Lung (tissue), 12 donors: ENCODE measurements around the gene AFG1L. TPM values are rescaled to one million over a fixed set of nuclear protein-coding genes. Genes with fewer than 3 reads are reported as not detected.
"Not testable (repeated sequence)": the region's sequence is repeated elsewhere in the genome, so short reads cannot be mapped to it uniquely, and the experiment has no call there.

Experiments
- ATAC-seq: fragments of 200-7000 bp; cut with Tn5 transposase; one replicate; pipeline ENCODE4 v1.9.1; 2020; ENCODE audit warnings: moderate number of reproducible peaks; ENCODE audit not compliant: insufficient read depth, low FRiP score
- DNase-seq, 3 donors: peaks; one replicate each; pipeline ENCODE4 v3.0.0-alpha.2; 2013 to 2017
- H3K27ac ChIP-seq, 2 donors: one replicate each; pipeline ENCODE4 v1.5.1; 2013; ENCODE audit warnings: mild to moderate bottlenecking in 2 of 2, moderate library complexity in 2 of 2, control low read depth in 1 of 2, inconsistent platforms in 1 of 2, low read depth in 1 of 2, low read length in 1 of 2
- H3K27me3 ChIP-seq, 3 donors: one replicate each; pipeline ENCODE4 v1.5.1; 2013; ENCODE audit warnings: low read length in 2 of 3; ENCODE audit not compliant: control insufficient read depth in 3 of 3, insufficient read depth in 3 of 3
- H3K36me3 ChIP-seq, 4 donors: one replicate each; pipeline ENCODE4 v1.5.1; 2013; ENCODE audit warnings: low read length in 4 of 4, mild to moderate bottlenecking in 1 of 4, moderate library complexity in 1 of 4; ENCODE audit not compliant: control insufficient read depth in 4 of 4, insufficient read depth in 4 of 4
- H3K4me1 ChIP-seq, 5 donors: one replicate each; pipeline ENCODE4 v1.5.1; 2013; ENCODE audit warnings: low read length in 5 of 5, mild to moderate bottlenecking in 2 of 5, moderate library complexity in 1 of 5; ENCODE audit not compliant: control insufficient read depth in 5 of 5, insufficient read depth in 5 of 5
- H3K4me3 ChIP-seq: one replicate; pipeline ENCODE4 v1.5.1; 2013; ENCODE audit warnings: mild to moderate bottlenecking, control low read depth, moderate library complexity
- H3K9ac ChIP-seq, 2 donors: one replicate each; pipeline ENCODE4 v1.5.1; 2013; ENCODE audit warnings: low read length in 2 of 2, control low read depth in 1 of 2; ENCODE audit not compliant: insufficient read depth in 1 of 2
- H3K9me3 ChIP-seq, 4 donors: one replicate each; pipeline ENCODE4 v1.5.1; 2013; ENCODE audit warnings: low read length in 3 of 4, mild to moderate bottlenecking in 1 of 4, moderate library complexity in 1 of 4; ENCODE audit not compliant: control insufficient read depth in 4 of 4, insufficient read depth in 3 of 4
- CTCF ChIP-seq: IDR thresholded peaks from 2 replicates; pipeline ENCODE4 v1.5.1; 2012; ENCODE audit warnings: mild to moderate bottlenecking; ENCODE audit errors: control extremely low read depth, extremely low read depth
- WGBS, 2 donors: extraction: QIAGEN DNeasy Blood & Tissue Kit; methylation state at CpG; one replicate each; pipeline ENCODE4 v1.1.7; 2013; 5-methylcytosine and 5-hydroxymethylcytosine counted together
- polyA plus RNA-seq, 2 donors: library from polyadenylated mRNA; stranded (reverse); fragments of 200-250 nt; gene quantifications; one replicate each; pipeline ENCODE4 v1.2.1, GENCODE V29; 2013
- total RNA-seq, 2 donors: library from RNA; depleted of rRNA in 1 of 2; stranded (reverse); fragments of >200 nt in 1 of 2; gene quantifications; one replicate each; pipeline ENCODE4 v1.2.1, GENCODE V29; 2014 to 2021
- donor health status: control.
- donor health status: control.
- donor health status: Bipolar disorder and iron deficiency.
- donor health status: healthy.
- donor health status: DM: yes; HTN: yes; CAD: no.

AFG1L gene
- total and polyA plus RNA-seq, 4 donors, result 2.0 to 9.5 (median 5.5) TPM

DNA sequence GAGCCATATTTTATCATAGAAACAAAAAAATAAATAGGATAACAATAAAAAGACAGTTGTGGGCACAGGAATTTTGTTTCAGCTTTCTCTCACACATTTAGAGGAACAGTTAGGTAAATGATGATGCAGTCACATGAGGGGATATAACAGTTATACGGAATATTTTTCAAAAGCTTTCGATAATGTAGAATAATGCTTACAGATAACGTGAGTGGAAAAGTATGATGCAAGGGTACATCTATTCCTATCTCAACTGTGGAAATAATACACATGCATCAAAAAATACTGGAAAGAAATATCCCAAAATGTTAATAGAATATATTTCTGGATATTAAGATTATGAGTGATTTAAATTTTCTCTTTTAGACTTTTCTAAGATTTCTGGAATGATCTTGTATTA lies 114.0 kb downstream of the AFG1L start:
- H3K27me3 ChIP-seq, result no peaks in the 10 kb centered on the region
- H3K27ac ChIP-seq, result no peak overlapping the region
- peaks cover 0 to 1% (median 0%) of the 10 kb centered on the region in 4 donors for H3K36me3 ChIP-seq
- H3K4me1 ChIP-seq, result peaks cover 0 to 7% (median 0%) of the 10 kb centered on the region in 5 donors
- DNase-seq (no peak), ATAC-seq (no peak)
- no peak overlapping the region for H3K9ac ChIP-seq
- no peak overlapping the region for H3K4me3 ChIP-seq
- peaks cover 0 to 5% (median 0%) of the 10 kb centered on the region in 4 donors for H3K9me3 ChIP-seq
- WGBS, 2 donors, result 77 to 82% methylated on average over 3 of the region's 3 CpGs
- no peak for TF ChIP-seq CTCF

- H3K27ac ChIP-seq, ATAC-seq, H3K4me1 ChIP-seq, H3K4me3 ChIP-seq, H3K27me3 ChIP-seq, H3K36me3 ChIP-seq, H3K9ac ChIP-seq, H3K9me3 ChIP-seq, DNase-seq: not testable (repeated sequence)
- WGBS, 2 donors, result 83 to 87% methylated on average over 3 to 5 of the region's 5 CpGs
These were observed 121.4 kb downstream of the AFG1L start for GRCh38 chr6:108416047-108416833.

DNA sequence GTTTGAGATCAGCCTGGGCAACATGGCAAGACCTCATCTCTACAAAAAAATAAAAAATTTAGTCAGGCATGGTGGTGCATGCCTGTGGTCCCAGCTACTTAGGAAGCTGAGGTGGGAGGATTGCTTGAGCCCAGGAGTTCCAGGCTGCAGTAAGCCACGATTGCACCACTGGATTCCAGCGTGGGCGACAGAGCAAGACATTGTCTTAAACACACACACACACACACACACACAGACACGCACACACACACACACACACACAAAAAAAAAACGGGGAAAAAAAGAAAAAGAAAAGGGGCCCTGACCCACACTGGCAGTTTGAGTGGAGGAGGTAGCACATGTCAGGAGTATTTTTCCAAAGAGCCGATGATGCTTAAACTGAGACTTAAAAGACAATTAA lies 122.2 kb downstream of the AFG1L start:
- H3K4me3 ChIP-seq, result no peak overlapping the region
- ATAC-seq (no peak), DNase-seq (no peak)
- H3K4me1 ChIP-seq, result peaks cover 0 to 2% (median 0%) of the 10 kb centered on the region in 5 donors
- 72 to 82% methylated on average over 6 of the region's 6 CpGs for WGBS, 2 donors
- no peaks in the 10 kb centered on the region for H3K36me3 ChIP-seq
- H3K27ac ChIP-seq, result no peak overlapping the region
- H3K9ac ChIP-seq, result no peak overlapping the region
- no peaks in the 10 kb centered on the region for H3K27me3 ChIP-seq
- H3K9me3 ChIP-seq, result no peaks in the 10 kb centered on the region
- TF ChIP-seq CTCF, result no peak

DNA sequence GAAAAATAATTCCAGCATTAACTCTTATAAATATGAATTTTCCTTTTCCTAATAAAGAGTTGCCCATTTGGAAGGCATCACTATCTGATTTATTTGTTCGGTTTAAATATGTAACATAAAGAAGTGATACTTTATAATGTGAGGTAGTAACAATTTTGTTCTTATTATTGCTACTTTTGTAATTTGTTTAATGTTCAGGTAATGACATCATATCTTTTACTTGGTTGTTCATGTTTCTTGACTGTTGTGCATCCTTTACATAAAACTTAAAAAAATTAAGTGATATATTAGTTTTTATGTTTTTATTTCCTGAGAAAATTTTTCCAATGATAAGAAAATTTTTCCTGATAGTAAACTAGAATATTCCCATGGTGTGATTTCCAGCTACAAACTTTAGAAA lies 124.6 kb downstream of the AFG1L start:
- Histone ChIP-seq H3K27ac (no peak overlapping the region), H3K4me1 (peaks cover 0 to 2% (median 0%) of the 10 kb centered on the region in 5 donors), H3K9ac (no peak overlapping the region), H3K4me3 (no peak overlapping the region), H3K36me3 (no peaks in the 10 kb centered on the region), H3K27me3 (no peaks in the 10 kb centered on the region), H3K9me3 (no peaks in the 10 kb centered on the region)
- ATAC-seq (no peak), DNase-seq (no peak)
- TF ChIP-seq CTCF, result no peak
- WGBS, 2 donors, result 96 to 98% methylated on average over 1 of the region's 1 CpG
